ENCODE results near the gene PAX5.
A peak's percentile ranks its signal among the peaks of the same experiment; 100 is the strongest.

The PAX5 gene

GRCh38 chr9:36924757-36925432 lies 109.2 kb downstream of the PAX5 start:
- DNase-seq, result no peak

- DNase-seq, result peak; percentile 13
Measured at GRCh38 chr9:36924071-36924470, 110.0 kb downstream of the PAX5 start.

GRCh38 chr9:36923025-36923625 lies 110.9 kb downstream of the PAX5 start:
- no peak for DNase-seq

GRCh38 chr9:36922548-36922947 lies 111.5 kb downstream of the PAX5 start:
- DNase-seq, result no peak

- no peak for DNase-seq
Measured at GRCh38 chr9:36914212-36914577, 119.9 kb downstream of the PAX5 start.

- no peak for DNase-seq
Measured at GRCh38 chr9:36913393-36914211, 120.5 kb downstream of the PAX5 start.

GRCh38 chr9:36912620-36913019 lies 121.4 kb downstream of the PAX5 start:
- DNase-seq, result no peak

- DNase-seq, result peak; percentile 53
Measured at GRCh38 chr9:36911601-36912412, 122.3 kb downstream of the PAX5 start.

- DNase-seq, result no peak
Measured at GRCh38 chr9:36911037-36911436, 123.0 kb downstream of the PAX5 start.

GRCh38 chr9:36906492-36906891 lies 127.6 kb downstream of the PAX5 start:
- no peak for DNase-seq

- DNase-seq, result peak; percentile 16
Measured at GRCh38 chr9:36905101-36906066, 128.7 kb downstream of the PAX5 start.

- DNase-seq, result peak; percentile 88
Measured at GRCh38 chr9:36903541-36904435, 130.3 kb downstream of the PAX5 start.

GRCh38 chr9:36902861-36903524 lies 131.1 kb downstream of the PAX5 start:
- no peak for DNase-seq

- no peak for DNase-seq
Measured at GRCh38 chr9:36902080-36902716, 131.9 kb downstream of the PAX5 start.

- no peak for DNase-seq
Measured at GRCh38 chr9:36901528-36901927, 132.5 kb downstream of the PAX5 start.

- DNase-seq, result no peak
Measured at GRCh38 chr9:36900856-36901220, 133.2 kb downstream of the PAX5 start.

- no peak for DNase-seq
Measured at GRCh38 chr9:36900136-36900855, 133.8 kb downstream of the PAX5 start.

- no peak for DNase-seq
Measured at GRCh38 chr9:36899406-36899805, 134.7 kb downstream of the PAX5 start.

GRCh38 chr9:36898431-36899020 lies 135.5 kb downstream of the PAX5 start:
- DNase-seq, result no peak
